Esophagus muscularis mucosa (tissue), 4 donors: ENCODE results near the gene MAP3K1. TPM values are rescaled to one million over a fixed set of nuclear protein-coding genes. Genes with fewer than 3 reads are reported as not detected.
A peak's percentile ranks its signal among the peaks of the same experiment; 100 is the strongest.

Experiments
- DNase-seq: peaks from one replicate; pipeline ENCODE4 v3.0.0-alpha.2; 2017; ENCODE audit errors: extremely low spot score
- H3K27ac ChIP-seq, 4 donors: fragments of 200-600 bp; sonication (generic); replicated peaks in 1 of 4; 1 replicate in 3 of 4; 2 replicates in 1 of 4; pipeline ENCODE4 v1.5.1; 2016 to 2019; ENCODE audit warnings: mild to moderate bottlenecking in 1 of 4
- H3K27me3 ChIP-seq, 4 donors: fragments of 200-600 bp; sonication (generic); one replicate each; pipeline versions ENCODE4 v1.5.1 to v1.6.0; 2016 to 2019
- H3K36me3 ChIP-seq, 4 donors: fragments of 200-600 bp; sonication (generic); one replicate each; pipeline ENCODE4 v1.5.1; 2016 to 2019
- H3K4me1 ChIP-seq, 4 donors: fragments of 200-600 bp; sonication (generic); one replicate each; pipeline ENCODE4 v1.5.1; 2016 to 2019
- H3K4me3 ChIP-seq, 4 donors: fragments of 200-600 bp; sonication (generic); 1 replicate in 2 of 4; 2 replicates in 2 of 4; pipeline ENCODE4 v1.5.1; 2016 to 2019; ENCODE audit warnings: mild to moderate bottlenecking in 4 of 4, moderate library complexity in 1 of 4
- H3K9me3 ChIP-seq, 4 donors: fragments of 200-600 bp; sonication (generic); 1 replicate in 3 of 4; 2 replicates in 1 of 4; pipeline ENCODE4 v1.5.1; 2016 to 2019
- CTCF ChIP-seq, 3 experiments: fragments of 200-600 bp in 2 of 3; fragments of 450-650 bp in 1 of 3; sonication (generic) in 2 of 3; IDR thresholded peaks; one replicate each; pipeline ENCODE4 v1.5.1; 2017 to 2019; ENCODE audit warnings: antibody characterized with exemption in 3 of 3, mild to moderate bottlenecking in 2 of 3, moderate library complexity in 1 of 3
- EP300 ChIP-seq: sonication (generic); formaldehyde crosslinking; IDR thresholded peaks from one replicate; pipeline ENCODE4 v1.6.1; 2017; ENCODE audit warnings: antibody characterized with exemption
- POLR2A ChIP-seq: fragments of 450-650 bp; IDR thresholded peaks from one replicate; pipeline ENCODE4 v1.6.1; 2017; ENCODE audit warnings: antibody characterized with exemption, moderate library complexity, mild to moderate bottlenecking, low read depth
- POLR2AphosphoS5 ChIP-seq, 2 donors: sonication (generic); formaldehyde crosslinking; IDR thresholded peaks; one replicate each; pipeline ENCODE4 v1.6.1; 2017; ENCODE audit warnings: antibody characterized with exemption in 2 of 2
- WGBS: methylation state at CpG from one replicate; pipeline ENCODE4 v1.1.5; 2018; 5-methylcytosine and 5-hydroxymethylcytosine counted together
- intact Hi-C: fragments of 100-400 bp; cut with DNase I; formaldehyde crosslinking; loops from one replicate; pipeline ENCODE4 v1.15.1; 2023
- total RNA-seq, 4 donors: library from RNA; depleted of rRNA; stranded (reverse); fragments of >200 nt; gene quantifications; one replicate each; pipeline versions ENCODE4 v1.1.0 to v1.2.1, GENCODE V29; 2016

MAP3K1 gene
- total RNA-seq = 10 to 100 TPM in 1 of 4 donors, 1 to 10 TPM in 3; 7.2 to 12.3 (median 8.8) TPM

- Histone ChIP-seq H3K27ac (peak within 1 kb of the TSS; percentile 85 to 96 (median 92)), H3K27me3 (no peaks in the 10 kb centered on the region), H3K4me1 (peaks cover 13 to 39% (median 34%) of the 10 kb centered on the region in 4 donors), H3K4me3 (peak within 1 kb of the TSS; percentile 81 to 96 (median 94)), H3K36me3 (no peaks in the 10 kb centered on the region), H3K9me3 (no peaks in the 10 kb centered on the region)
- DNase-seq = no peak
- WGBS = 0% methylated on average over 4 of the region's 87 CpGs
- TF ChIP-seq CTCF (IDR thresholded peaks at IDR 0.05) (no peak), EP300 (no peak), POLR2A (no peak), POLR2AphosphoS5 (IDR thresholded peaks at IDR 0.05) (peak; percentile 5 to 21)
- intact Hi-C loops = loop anchor here (5.0 kb wide), 1 partner anchor 333 kb away; no protein-coding TSS in a partner anchor
Observed at GRCh38 chr5:56814963-56815657, at the start of gene MAP3K1. Gene MAP3K1, plus strand, starts transcription at chr5:56815549. Its CDS starts 25 bp downstream, at chr5:56815574.

GRCh38 chr5:56766926-56767325 lies 48.4 kb upstream of the MAP3K1 start:
- WGBS = 95% methylated on average over 3 of the region's 3 CpGs
- no peak overlapping the region for H3K4me3 ChIP-seq
- H3K36me3 ChIP-seq = no peaks in the 10 kb centered on the region
- DNase-seq = no peak
- H3K9me3 ChIP-seq = no peaks in the 10 kb centered on the region
- intact Hi-C loops = no loop called here
- H3K27me3 ChIP-seq = no peaks in the 10 kb centered on the region
- H3K27ac ChIP-seq = no peak overlapping the region
- TF ChIP-seq CTCF (IDR thresholded peaks at IDR 0.05) (no peak), POLR2AphosphoS5 (IDR thresholded peaks at IDR 0.05) (no peak), POLR2A (no peak), EP300 (no peak)
- no peaks in the 10 kb centered on the region for H3K4me1 ChIP-seq

GRCh38 chr5:56769875-56770604 lies 45.3 kb upstream of the MAP3K1 start:
- H3K4me3 ChIP-seq = no peak overlapping the region
- H3K36me3 ChIP-seq = no peaks in the 10 kb centered on the region
- H3K4me1 ChIP-seq = no peaks in the 10 kb centered on the region
- intact Hi-C loops = no loop called here
- H3K9me3 ChIP-seq = no peaks in the 10 kb centered on the region
- no peak for DNase-seq
- no peaks in the 10 kb centered on the region for H3K27me3 ChIP-seq
- WGBS = 94% methylated on average over 5 of the region's 5 CpGs
- H3K27ac ChIP-seq = no peak overlapping the region
- TF ChIP-seq CTCF (IDR thresholded peaks at IDR 0.05) = no peak
- no peak for TF ChIP-seq POLR2A
- no peak for TF ChIP-seq EP300

- Histone ChIP-seq H3K4me1 (no peaks in the 10 kb centered on the region), H3K27ac (no peak overlapping the region), H3K36me3 (no peaks in the 10 kb centered on the region), H3K9me3 (no peaks in the 10 kb centered on the region), H3K4me3 (no peak overlapping the region), H3K27me3 (no peaks in the 10 kb centered on the region)
- 96% methylated on average over 6 of the region's 6 CpGs for WGBS
- no peak for DNase-seq
- intact Hi-C loops = no loop called here
- TF ChIP-seq EP300 (no peak), POLR2A (no peak), CTCF (IDR thresholded peaks at IDR 0.05) (no peak), POLR2AphosphoS5 (IDR thresholded peaks at IDR 0.05) (no peak)
Observed at GRCh38 chr5:56772767-56773166, 42.6 kb upstream of the MAP3K1 start.
